RWPE2 (cell line): ENCODE results near the gene BDKRB2.
A peak's percentile ranks its signal among the peaks of the same experiment; 100 is the strongest.

Source experiments
- ATAC-seq: fragments of 200-7000 bp; cut with Tn5 transposase; 3 replicates; pipeline ENCODE4 v1.9.1; 2021; ENCODE audit warnings: low read depth
- DNase-seq: peaks from one replicate; pipeline ENCODE4 v3.0.0-alpha.2; 2020; ENCODE audit warnings: low spot score
- H3K27ac ChIP-seq: fragments of 450-650 bp; 2 replicates; pipeline ENCODE4 v1.5.1; 2017; ENCODE audit warnings: mild to moderate bottlenecking; ENCODE audit not compliant: poor library complexity, severe bottlenecking
- H3K27me3 ChIP-seq: fragments of 250-450 bp; sonication (Bioruptor Pico); 2 replicates; pipeline ENCODE4 v1.5.1; 2021; ENCODE audit warnings: mild to moderate bottlenecking, moderate library complexity; ENCODE audit not compliant: insufficient read depth, poor library complexity, severe bottlenecking
- H3K36me3 ChIP-seq: fragments of 250-450 bp; sonication (Bioruptor Pico); 2 replicates; pipeline ENCODE4 v1.5.1; 2020; ENCODE audit warnings: low read depth, mild to moderate bottlenecking, moderate library complexity
- H3K4me1 ChIP-seq: fragments of 250-450 bp; sonication (Bioruptor Pico); 2 replicates; pipeline ENCODE4 v1.5.1; 2021; ENCODE audit warnings: mild to moderate bottlenecking, moderate library complexity; ENCODE audit not compliant: insufficient read depth, poor library complexity, severe bottlenecking
- H3K4me3 ChIP-seq: fragments of 250-450 bp; sonication (Bioruptor Pico); 2 replicates; pipeline ENCODE4 v1.5.1; 2021; ENCODE audit warnings: mild to moderate bottlenecking, moderate library complexity; ENCODE audit not compliant: severe bottlenecking
- H3K9me3 ChIP-seq: fragments of 250-450 bp; sonication (Bioruptor Pico); 2 replicates; pipeline ENCODE4 v1.5.1; 2021; ENCODE audit warnings: mild to moderate bottlenecking, moderate library complexity; ENCODE audit not compliant: severe bottlenecking
- TF ChIP-seq, protein P1 (sequence below): fragments of 450-650 bp; IDR thresholded peaks from one replicate; pipeline ENCODE4 v1.5.1; 2017; ENCODE audit warnings: mild to moderate bottlenecking, moderate library complexity; ENCODE audit not compliant: poor library complexity, severe bottlenecking

Gene BDKRB2

DNA sequence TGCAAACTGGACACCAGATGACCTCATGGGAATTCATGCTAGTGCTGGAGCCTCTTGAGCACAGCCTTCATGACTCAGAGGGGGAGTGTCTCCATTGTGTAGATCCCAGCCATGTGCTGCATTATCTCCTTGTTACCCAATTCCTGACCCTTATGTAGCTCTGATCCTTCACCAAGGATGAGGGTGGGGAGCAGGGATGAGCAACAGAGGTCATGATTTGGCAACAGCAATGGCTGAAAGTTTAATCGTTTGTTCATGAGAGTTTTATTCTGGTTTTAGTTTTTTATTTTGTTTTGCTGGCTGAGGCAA, 41.9 kb downstream of the BDKRB2 start:
- H3K4me1 ChIP-seq, result peaks cover 24% of the 10 kb centered on the region
- peak; percentile 93 for ATAC-seq
- H3K9me3 ChIP-seq, result no peaks in the 10 kb centered on the region
- TF ChIP-seq, protein P1, sequence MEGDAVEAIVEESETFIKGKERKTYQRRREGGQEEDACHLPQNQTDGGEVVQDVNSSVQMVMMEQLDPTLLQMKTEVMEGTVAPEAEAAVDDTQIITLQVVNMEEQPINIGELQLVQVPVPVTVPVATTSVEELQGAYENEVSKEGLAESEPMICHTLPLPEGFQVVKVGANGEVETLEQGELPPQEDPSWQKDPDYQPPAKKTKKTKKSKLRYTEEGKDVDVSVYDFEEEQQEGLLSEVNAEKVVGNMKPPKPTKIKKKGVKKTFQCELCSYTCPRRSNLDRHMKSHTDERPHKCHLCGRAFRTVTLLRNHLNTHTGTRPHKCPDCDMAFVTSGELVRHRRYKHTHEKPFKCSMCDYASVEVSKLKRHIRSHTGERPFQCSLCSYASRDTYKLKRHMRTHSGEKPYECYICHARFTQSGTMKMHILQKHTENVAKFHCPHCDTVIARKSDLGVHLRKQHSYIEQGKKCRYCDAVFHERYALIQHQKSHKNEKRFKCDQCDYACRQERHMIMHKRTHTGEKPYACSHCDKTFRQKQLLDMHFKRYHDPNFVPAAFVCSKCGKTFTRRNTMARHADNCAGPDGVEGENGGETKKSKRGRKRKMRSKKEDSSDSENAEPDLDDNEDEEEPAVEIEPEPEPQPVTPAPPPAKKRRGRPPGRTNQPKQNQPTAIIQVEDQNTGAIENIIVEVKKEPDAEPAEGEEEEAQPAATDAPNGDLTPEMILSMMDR, result peak; percentile 34
- peak overlapping the region; percentile 61 for H3K27ac ChIP-seq
- peak; percentile 86 for DNase-seq
- H3K27me3 ChIP-seq, result no peaks in the 10 kb centered on the region
- peaks cover 3% of the 10 kb centered on the region; the same call in 1 of the 2 replicates for H3K36me3 ChIP-seq
- no peak overlapping the region for H3K4me3 ChIP-seq

DNA sequence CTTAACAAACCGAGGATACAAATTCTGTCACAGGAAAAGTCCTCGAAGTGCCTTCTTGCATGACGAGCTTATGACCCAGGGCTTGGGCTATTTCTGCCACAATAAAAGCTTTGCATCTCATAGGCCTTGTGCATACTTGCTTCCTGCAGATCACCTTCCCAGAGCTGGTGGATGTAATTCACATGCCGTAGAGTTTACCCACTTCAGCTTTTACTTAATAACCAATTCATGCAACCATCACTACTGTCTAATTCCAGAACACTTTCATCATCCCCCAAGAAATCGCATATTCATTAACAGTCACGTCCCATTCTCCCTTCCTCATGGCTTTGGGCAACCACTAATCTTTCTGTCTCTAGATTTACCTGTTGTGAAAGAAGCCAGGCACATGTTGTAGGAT, 42.4 kb downstream of the BDKRB2 start:
- H3K9me3 ChIP-seq, result no peaks in the 10 kb centered on the region
- H3K27ac ChIP-seq, result peak overlapping the region; percentile 61
- DNase-seq (no peak), ATAC-seq (no peak)
- no peaks in the 10 kb centered on the region for H3K27me3 ChIP-seq
- H3K4me1 ChIP-seq, result peaks cover 24% of the 10 kb centered on the region
- no peak overlapping the region for H3K4me3 ChIP-seq
- TF ChIP-seq, protein P1, result no peak
- peaks cover 1% of the 10 kb centered on the region; the same call in 1 of the 2 replicates for H3K36me3 ChIP-seq

DNA sequence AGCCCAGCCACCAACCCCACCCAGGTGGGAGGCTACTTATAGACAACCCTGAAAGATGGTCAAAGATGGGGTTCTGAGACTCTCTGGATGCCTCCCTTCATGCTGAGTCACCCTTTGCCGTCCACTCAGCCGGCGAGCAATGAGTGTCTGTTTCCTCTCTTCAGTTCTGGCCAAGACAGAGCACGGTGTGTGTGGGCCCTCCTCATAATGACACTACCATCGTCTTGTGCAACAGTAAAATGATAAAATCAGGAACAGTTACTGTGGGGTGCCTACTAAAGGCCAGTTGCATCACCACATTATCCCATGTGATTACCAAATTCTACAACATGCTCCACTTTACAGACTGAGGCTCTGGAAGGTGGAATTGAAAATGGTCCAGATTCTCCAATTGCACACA, 44.4 kb downstream of the BDKRB2 start:
- DNase-seq (no peak), ATAC-seq (peak; percentile 71)

DNA sequence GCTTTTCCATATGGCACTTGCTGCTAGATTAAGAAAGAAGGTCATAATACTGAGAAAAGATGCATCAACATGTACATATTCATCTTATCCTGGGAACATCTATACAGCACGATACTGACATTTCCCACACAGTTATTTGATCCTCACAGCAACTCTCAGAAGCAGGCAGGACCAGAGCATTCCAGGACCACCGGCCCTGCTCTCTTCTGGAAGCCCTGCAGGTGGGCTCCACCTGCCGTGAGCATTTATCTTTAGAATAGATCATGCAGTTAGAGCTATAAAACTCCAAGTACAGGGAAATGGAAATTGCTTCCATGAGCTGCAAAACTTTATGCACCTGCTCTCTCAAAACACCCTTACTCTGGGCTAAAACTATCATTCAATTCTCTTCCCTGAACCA, 45.8 kb downstream of the BDKRB2 start:
- Histone ChIP-seq H3K9me3 (no peaks in the 10 kb centered on the region), H3K27ac (no peak overlapping the region), H3K36me3 (no peaks in the 10 kb centered on the region), H3K4me3 (no peak overlapping the region), H3K27me3 (no peaks in the 10 kb centered on the region), H3K4me1 (peaks cover 45% of the 10 kb centered on the region)
- ATAC-seq (no peak), DNase-seq (no peak)
- TF ChIP-seq, protein P1, result no peak

More for the DNA sequence above, 44.4 kb downstream of the BDKRB2 start:
- H3K27ac ChIP-seq, result peak overlapping the region; percentile 35
- no peaks in the 10 kb centered on the region for H3K9me3 ChIP-seq
- H3K27me3 ChIP-seq, result no peaks in the 10 kb centered on the region
- no peak overlapping the region for H3K4me3 ChIP-seq
- TF ChIP-seq, protein P1, result no peak
- no peaks in the 10 kb centered on the region for H3K36me3 ChIP-seq
- H3K4me1 ChIP-seq, result peaks cover 38% of the 10 kb centered on the region

DNA sequence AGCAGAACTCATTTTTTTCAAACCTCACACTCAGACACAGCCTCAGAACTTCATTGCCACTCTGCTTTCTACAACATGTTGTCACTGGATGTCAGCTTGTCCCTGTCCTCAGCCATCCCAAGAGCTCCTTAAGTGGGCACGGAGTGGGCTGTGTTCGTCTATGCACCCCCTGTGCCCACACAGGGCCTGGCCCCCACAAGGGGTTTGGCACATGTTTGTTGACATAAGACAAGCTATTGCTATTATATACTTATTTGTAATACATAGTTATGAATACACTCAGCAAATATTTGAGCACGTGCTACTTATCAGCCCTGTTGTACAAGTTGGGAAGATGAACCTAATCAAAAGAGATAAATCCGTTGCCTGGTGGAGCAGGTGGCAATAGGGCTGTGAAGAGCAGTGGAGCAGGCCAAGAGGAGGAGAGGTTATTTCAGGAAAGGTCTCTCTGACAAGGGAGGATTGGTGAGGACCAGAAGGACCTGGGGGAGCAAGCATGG, 47.1 kb downstream of the BDKRB2 start:
- no peaks in the 10 kb centered on the region for H3K27me3 ChIP-seq
- DNase-seq (no peak), ATAC-seq (no peak)
- TF ChIP-seq, protein P1, result no peak
- H3K27ac ChIP-seq, result no peak overlapping the region
- no peaks in the 10 kb centered on the region for H3K9me3 ChIP-seq
- peaks cover 47% of the 10 kb centered on the region for H3K4me1 ChIP-seq
- H3K36me3 ChIP-seq, result no peaks in the 10 kb centered on the region
- no peak overlapping the region for H3K4me3 ChIP-seq
